Endothelial cell of umbilical vein (primary cell): ENCODE results near the gene FMN1. TPM values are rescaled to one million over a fixed set of nuclear protein-coding genes. Genes with fewer than 3 reads are reported as not detected.

ENCODE experiments used
- BruUV-seq: library from RNA; stranded (reverse); fragments of 400-500 nt; replicated peaks from 2 replicates; lab custom pipeline; 2021; lab: Mats Ljungman, UMichigan
- CTCF ChIA-PET: fragments of 300-600, 350-600 bp; sonication (Branson Sonifier 250); formaldehyde crosslinking; loops from one replicate; lab custom pipeline; 2021; ENCODE audit warnings: antibody characterized with exemption, inconsistent platforms; lab: Charles Lee
- POLR2A ChIA-PET: fragments of 300-600, 350-600 bp; sonication (Branson Sonifier 250); formaldehyde crosslinking; loops from one replicate; lab custom pipeline; 2021; ENCODE audit warnings: antibody characterized with exemption, inconsistent platforms; lab: Charles Lee
- DNase-seq: peaks from one replicate; pipeline ENCODE4 v3.0.0-alpha.2; 2011; ENCODE audit warnings: low read depth, low spot score
- FAIRE-seq: peaks from 2 replicates; lab custom pipeline; 2011; peaks lifted over from hg19 to GRCh38; lab: Jason Lieb, UNC
- H2AFZ ChIP-seq: 2 replicates; pipeline ENCODE4 v1.6.0; 2012; ENCODE audit warnings: low read depth, low read length, control low read depth, inconsistent platforms
- H3K27ac ChIP-seq: 2 replicates; pipeline ENCODE4 v1.5.1; 2011; ENCODE audit warnings: low read depth, mild to moderate bottlenecking, control low read depth, low read length, moderate library complexity; ENCODE audit not compliant: insufficient read depth
- H3K27me3 ChIP-seq, 2 experiments: 2 replicates each; pipeline versions ENCODE4 v1.6.0 to v1.6.1; 2011; ENCODE audit warnings: low read length in 2 of 2, mixed read lengths in 1 of 2; ENCODE audit not compliant: control insufficient read depth in 2 of 2, insufficient read depth in 2 of 2
- H3K36me3 ChIP-seq, 2 experiments: 2 replicates in 1 of 2; 3 replicates in 1 of 2; pipeline ENCODE4 v1.5.1; 2011; ENCODE audit warnings: low read length in 2 of 2, mild to moderate bottlenecking in 1 of 2, moderate library complexity in 1 of 2; ENCODE audit not compliant: control insufficient read depth in 2 of 2, insufficient read depth in 2 of 2; ENCODE audit errors: extremely low read depth in 1 of 2
- H3K4me1 ChIP-seq: 3 replicates; pipeline ENCODE4 v1.5.1; 2011; ENCODE audit warnings: mild to moderate bottlenecking, low read length; ENCODE audit not compliant: control insufficient read depth, insufficient read depth; ENCODE audit errors: extremely low read depth
- H3K4me2 ChIP-seq: 2 replicates; pipeline ENCODE4 v1.6.1; 2011; ENCODE audit warnings: low read length, control low read depth, mixed read lengths; ENCODE audit not compliant: insufficient read depth
- H3K4me3 ChIP-seq, 3 experiments: fragments of 200-600 bp in 1 of 3; sonication (generic), shearing (Covaris generic) in 1 of 3; replicated peaks in 1 of 3; 2 replicates each; pipeline ENCODE4 v1.5.1; 2011 to 2016; ENCODE audit warnings: control low read depth in 3 of 3, low read length in 3 of 3, mild to moderate bottlenecking in 2 of 3, inconsistent platforms in 1 of 3, low read depth in 1 of 3, moderate library complexity in 1 of 3; ENCODE audit not compliant: insufficient read depth in 1 of 3
- H3K79me2 ChIP-seq: 2 replicates; pipeline ENCODE4 v1.6.0; 2012; ENCODE audit warnings: low read length, inconsistent platforms; ENCODE audit not compliant: control insufficient read depth, insufficient read depth
- H3K9ac ChIP-seq: replicated peaks from 2 replicates; pipeline ENCODE3; 2011; ENCODE audit warnings: low read length, control low read depth; ENCODE audit not compliant: insufficient read depth; ENCODE audit errors: extremely low read depth
- H3K9me1 ChIP-seq: replicated peaks from 3 replicates; pipeline ENCODE4 v1.6.0; 2011; ENCODE audit warnings: mild to moderate bottlenecking, low read length; ENCODE audit not compliant: control insufficient read depth, insufficient read depth; ENCODE audit errors: extremely low read depth
- H3K9me3 ChIP-seq: replicated peaks from 2 replicates; pipeline ENCODE4 v1.5.1; 2012; ENCODE audit warnings: low read length, inconsistent platforms; ENCODE audit not compliant: control insufficient read depth, insufficient read depth
- H4K20me1 ChIP-seq: replicated peaks from 2 replicates; pipeline ENCODE3; 2011; ENCODE audit warnings: mild to moderate bottlenecking, low read length; ENCODE audit not compliant: control insufficient read depth, insufficient read depth; ENCODE audit errors: extremely low read depth
- CTCF ChIP-seq, 2 donors: IDR thresholded peaks; 1 replicate in 1 of 2; 2 replicates in 1 of 2; pipeline ENCODE4 v1.5.1; 2011; ENCODE audit warnings: low read length in 2 of 2, mild to moderate bottlenecking in 2 of 2, moderate library complexity in 2 of 2, control low read depth in 1 of 2, inconsistent platforms in 1 of 2, low read depth in 1 of 2; ENCODE audit not compliant: insufficient read depth in 1 of 2; ENCODE audit errors: extremely low read depth in 1 of 2
- FOS ChIP-seq: IDR thresholded peaks from 2 replicates; pipeline ENCODE4 v1.6.1; 2011; ENCODE audit warnings: mild to moderate bottlenecking, low read length, moderate library complexity, borderline replicate concordance; ENCODE audit not compliant: insufficient read depth
- JUN ChIP-seq: IDR thresholded peaks from 2 replicates; pipeline ENCODE4 v1.6.1; 2011; ENCODE audit warnings: borderline replicate concordance, low read depth; ENCODE audit not compliant: insufficient read length, insufficient read depth
- MAX ChIP-seq: IDR thresholded peaks from 2 replicates; pipeline ENCODE4 v1.6.1; 2011; ENCODE audit not compliant: insufficient read depth, insufficient read length
- MYC ChIP-seq: IDR thresholded peaks from one replicate; pipeline ENCODE4 v1.6.1; 2011; ENCODE audit warnings: mild to moderate bottlenecking, low read depth, low read length
- dilution Hi-C: fragments of 300-500 bp; cut with MboI; formaldehyde crosslinking; loops from one replicate; pipeline ENCODE4 v1.15.0; 2019; ENCODE audit warnings: low sequenced_read_pairs; ENCODE audit not compliant: extremely low pct_ligation_motif_present
- intact Hi-C: fragments of 100-400 bp; cut with micrococcal nuclease; formaldehyde crosslinking; loops from one replicate; pipeline ENCODE4 v1.10.0; 2022
- polyA plus RNA-seq, 4 experiments: library from polyadenylated mRNA; depleted of rRNA in 3 of 4; stranded (reverse) in 3 of 4; unstranded in 1 of 4; fragments of >200 nt; gene quantifications; 2 replicates each; pipeline versions ENCODE4 v1.2.1 to v1.2.3, GENCODE V29; 2011 to 2012; ENCODE audit warnings: missing spikeins in 1 of 4
- total RNA-seq: library from RNA; stranded (reverse); gene quantifications from 2 replicates; pipeline ENCODE4 v1.2.3, GENCODE V29; 2021

FMN1 gene
- total and polyA plus RNA-seq, 2 donors (not counting 3 experiments of a cell fraction or from before 2014, with no cell fraction given) = 0.01 to 0.29 TPM

- Histone ChIP-seq H3K27ac (peak overlapping the region; percentile 88), H3K27me3 (no peaks in the 10 kb centered on the region), H3K79me2 (no peaks in the 10 kb centered on the region), H3K9me1 (no peaks in the 10 kb centered on the region), H3K36me3 (no peaks in the 10 kb centered on the region), H3K4me2 (peak overlapping the region; percentile 54), H3K9me3 (no peaks in the 10 kb centered on the region), H3K9ac (peak overlapping the region; percentile 49), H4K20me1 (no peaks in the 10 kb centered on the region), H3K4me1 (peaks cover 31% of the 10 kb centered on the region), H2AFZ (peak overlapping the region; percentile 35), H3K4me3 (no peak overlapping the region)
- dilution Hi-C loops (no loop called here), intact Hi-C loops (loop anchor here (2.0 kb wide), 2 partner anchors 19 to 37 kb away; no protein-coding TSS in a partner anchor)
- TF ChIP-seq MAX (peak; percentile 25), CTCF (IDR thresholded peaks at IDR 0.05; ENCODE audit: extremely low read depth in 1 of 2, insufficient read depth in 1 of 2, low read depth in 1 of 2, low read length in 2 of 2) (no peak), JUN (peak; percentile 70), FOS (peak; percentile 81), MYC (no peak)
- BruUV-seq = no TSS peak
- ChIA-PET POLR2A (no interaction called here), CTCF (interaction anchor here (0.6 to 2.9 kb wide), 9 partner anchors 10 to 202 kb away, joined by 3 to 10 read pairs (median 5); no protein-coding TSS in a partner anchor)
- FAIRE-seq = peak; percentile 68
- peak; percentile 85 for DNase-seq
Observed at GRCh38 chr15:32851572-32851971, 342.9 kb downstream of the FMN1 start.
